Body of pancreas (tissue), 4 donors: Measurements from ENCODE around the gene CCNI2. TPM values are rescaled to one million over a fixed set of nuclear protein-coding genes. Genes with fewer than 3 reads are reported as not detected.

ENCODE experiments used
- ATAC-seq: fragments of 150-250 bp; one replicate; pipeline ENCODE4 v1.9.1; 2016
- DNase-seq, 4 donors: peaks; one replicate each; pipeline ENCODE4 v3.0.0-alpha.2; 2019
- H3K27ac ChIP-seq, 4 donors: fragments of 200-600 bp; sonication (generic); 1 replicate in 3 of 4; 2 replicates in 1 of 4; pipeline versions ENCODE4 v1.5.1 to v1.6.1; 2016 to 2019; ENCODE audit warnings: mild to moderate bottlenecking in 1 of 4, mixed read lengths in 1 of 4, moderate library complexity in 1 of 4
- H3K27me3 ChIP-seq, 2 donors: fragments of 200-600 bp; sonication (generic); one replicate each; pipeline ENCODE4 v1.6.0; 2016; ENCODE audit warnings: mild to moderate bottlenecking in 1 of 2
- H3K36me3 ChIP-seq, 2 donors: fragments of 200-600 bp; sonication (generic); replicated peaks in 1 of 2; 2 replicates each; pipeline ENCODE4 v1.5.1; 2016; ENCODE audit warnings: low read depth in 2 of 2; ENCODE audit not compliant: insufficient read depth in 1 of 2
- H3K4me1 ChIP-seq: fragments of 200-600 bp; sonication (generic); one replicate; pipeline ENCODE4 v1.6.0; 2016
- H3K4me3 ChIP-seq, 2 donors: fragments of 200-600 bp; sonication (generic); 1 replicate in 1 of 2; 2 replicates in 1 of 2; pipeline ENCODE4 v1.5.1; 2016 to 2019
- H3K9me3 ChIP-seq, 3 donors: fragments of 200-600 bp; sonication (generic); 1 replicate in 2 of 3; 2 replicates in 1 of 3; pipeline ENCODE4 v1.5.1; 2016
- POLR2A ChIP-seq, 3 donors: fragments of 450-650 bp; IDR thresholded peaks; one replicate each; pipeline ENCODE4 v1.6.1; 2016; ENCODE audit warnings: antibody characterized with exemption in 3 of 3, mild to moderate bottlenecking in 2 of 3
- WGBS, 2 donors: methylation state at CpG; one replicate each; pipeline ENCODE4 v1.1.5; 2017; 5-methylcytosine and 5-hydroxymethylcytosine counted together
- intact Hi-C: fragments of 100-400 bp; cut with DNase I; formaldehyde crosslinking; loops from one replicate; pipeline ENCODE4 v1.15.1; 2023
- total RNA-seq, 2 donors: library from RNA; depleted of rRNA; stranded (reverse); fragments of >200 nt; gene quantifications; one replicate each; pipeline ENCODE4 v1.1.0, GENCODE V29; 2016
- TF ChIP-seq, protein P1 (sequence below), 7 experiments: fragments of 450-650 bp in 4 of 7; fragments of 200-600 bp in 3 of 7; sonication (generic) in 3 of 7; IDR thresholded peaks; one replicate each; pipeline ENCODE4 v1.5.1; 2016 to 2019; ENCODE audit warnings: antibody characterized with exemption in 7 of 7

The CCNI2 gene
- total RNA-seq, 2 donors from 2014 or later: 0.99 to 1.6 TPM

DNA sequence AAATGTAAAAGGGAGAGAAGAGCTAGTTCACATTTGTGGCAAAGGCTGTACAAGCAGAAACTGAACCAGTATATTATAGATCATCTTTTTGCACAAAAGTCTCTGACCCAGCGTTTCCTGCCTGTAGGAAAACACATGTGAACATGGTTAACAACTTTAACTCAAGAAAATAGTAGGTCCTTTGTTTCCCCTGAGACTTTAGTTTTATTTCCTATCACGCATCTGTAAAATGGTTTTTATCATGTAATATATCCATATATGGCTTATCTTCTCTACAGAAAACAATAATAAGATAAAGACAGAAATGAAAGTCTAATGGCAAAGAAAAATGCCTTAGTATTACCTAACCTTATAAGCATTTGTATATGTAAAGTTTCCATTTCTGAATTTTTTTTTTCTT lies 12.5 kb upstream of the CCNI2 start:
- no peak overlapping the region for H3K27ac ChIP-seq
- peaks cover 13% of the 10 kb centered on the region for H3K4me1 ChIP-seq
- intact Hi-C loops: no loop called here
- no peaks in the 10 kb centered on the region for H3K36me3 ChIP-seq
- ATAC-seq (no peak), DNase-seq (no peak)
- H3K4me3 ChIP-seq: no peak overlapping the region
- H3K9me3 ChIP-seq: no peaks in the 10 kb centered on the region
- TF ChIP-seq, protein P1, sequence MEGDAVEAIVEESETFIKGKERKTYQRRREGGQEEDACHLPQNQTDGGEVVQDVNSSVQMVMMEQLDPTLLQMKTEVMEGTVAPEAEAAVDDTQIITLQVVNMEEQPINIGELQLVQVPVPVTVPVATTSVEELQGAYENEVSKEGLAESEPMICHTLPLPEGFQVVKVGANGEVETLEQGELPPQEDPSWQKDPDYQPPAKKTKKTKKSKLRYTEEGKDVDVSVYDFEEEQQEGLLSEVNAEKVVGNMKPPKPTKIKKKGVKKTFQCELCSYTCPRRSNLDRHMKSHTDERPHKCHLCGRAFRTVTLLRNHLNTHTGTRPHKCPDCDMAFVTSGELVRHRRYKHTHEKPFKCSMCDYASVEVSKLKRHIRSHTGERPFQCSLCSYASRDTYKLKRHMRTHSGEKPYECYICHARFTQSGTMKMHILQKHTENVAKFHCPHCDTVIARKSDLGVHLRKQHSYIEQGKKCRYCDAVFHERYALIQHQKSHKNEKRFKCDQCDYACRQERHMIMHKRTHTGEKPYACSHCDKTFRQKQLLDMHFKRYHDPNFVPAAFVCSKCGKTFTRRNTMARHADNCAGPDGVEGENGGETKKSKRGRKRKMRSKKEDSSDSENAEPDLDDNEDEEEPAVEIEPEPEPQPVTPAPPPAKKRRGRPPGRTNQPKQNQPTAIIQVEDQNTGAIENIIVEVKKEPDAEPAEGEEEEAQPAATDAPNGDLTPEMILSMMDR (IDR thresholded peaks at IDR 0.05): no peak
- no peak for TF ChIP-seq POLR2A (IDR thresholded peaks at IDR 0.05)
- WGBS, 2 donors: 66 to 67% methylated on average over 2 of the region's 2 CpGs
- H3K27me3 ChIP-seq: no peaks in the 10 kb centered on the region

DNA sequence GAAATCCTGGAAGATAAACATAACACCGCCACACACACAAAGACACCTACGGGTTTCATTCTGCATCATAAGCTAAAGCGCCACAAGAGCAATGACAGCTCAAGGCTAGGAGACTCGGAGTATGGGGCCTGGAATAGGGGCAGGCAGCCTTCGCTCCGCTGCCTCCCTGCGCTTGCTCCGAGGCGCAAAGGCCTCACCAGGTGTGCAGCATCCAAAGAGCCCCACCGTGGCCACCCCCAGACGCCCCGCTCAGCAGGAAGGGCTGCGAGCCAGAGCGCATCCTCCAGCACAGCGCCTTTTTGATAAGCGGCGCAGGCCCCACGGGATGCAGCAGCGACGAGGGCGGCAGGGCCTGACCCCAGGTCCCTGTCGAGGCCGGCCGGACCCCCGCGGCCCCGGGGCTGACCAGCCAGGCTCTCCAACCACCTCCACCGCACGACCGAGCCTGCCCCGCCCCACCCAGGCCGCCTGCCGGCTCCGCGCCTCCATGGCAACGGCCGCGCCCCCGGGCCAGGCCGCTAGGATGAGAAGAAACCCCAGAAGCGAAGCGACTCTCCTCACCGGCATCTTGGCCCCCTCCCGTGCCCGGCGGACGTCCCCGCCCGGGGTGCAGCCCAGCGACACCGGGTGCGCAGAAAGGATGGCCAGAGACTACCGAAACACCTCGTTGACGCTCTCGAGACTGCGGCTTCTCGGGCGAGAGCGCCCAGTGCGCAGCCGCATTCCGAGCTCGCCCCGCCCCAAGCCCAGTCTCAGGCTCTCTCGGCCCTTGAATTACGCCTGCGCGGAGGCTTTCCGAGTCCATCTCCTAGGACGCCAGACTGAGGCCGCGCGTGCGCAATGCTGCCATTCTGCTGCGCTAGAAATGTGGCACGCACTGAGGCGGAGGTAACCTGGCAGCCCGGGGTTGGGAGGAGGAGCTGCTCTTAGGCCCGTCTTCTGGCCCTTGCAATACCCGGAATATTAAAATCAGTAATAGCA lies 10.1 kb upstream of the CCNI2 start, which contains the start of gene KIF3A:
Gene KIF3A (minus strand): TSS at position 694 of the 981 bp plus-strand sequence. CDS start 127 bp downstream, at position 567.
- Histone ChIP-seq H3K4me3 (peak within 1 kb of the TSS; percentile 78 to 99), H3K9me3 (no peaks in the 10 kb centered on the region), H3K27me3 (no peaks in the 10 kb centered on the region), H3K36me3 (no peaks in the 10 kb centered on the region), H3K27ac (peak within 1 kb of the TSS; percentile 4 to 75 (median 54)), H3K4me1 (peaks cover 13% of the 10 kb centered on the region)
- peak; percentile 98 to 100 (median 98) for DNase-seq
- TF ChIP-seq, protein P1 (IDR thresholded peaks at IDR 0.05): peak in 4 of 7 experiments; percentile 38 to 49 (median 43)
- peak in 2 of 3 donors; percentile 58 to 59 for TF ChIP-seq POLR2A (IDR thresholded peaks at IDR 0.05)
- 1% methylated on average over 13 to 81 of the region's 81 CpGs for WGBS, 2 donors
- ATAC-seq: peak; percentile 99
- intact Hi-C loops: no loop called here

DNA sequence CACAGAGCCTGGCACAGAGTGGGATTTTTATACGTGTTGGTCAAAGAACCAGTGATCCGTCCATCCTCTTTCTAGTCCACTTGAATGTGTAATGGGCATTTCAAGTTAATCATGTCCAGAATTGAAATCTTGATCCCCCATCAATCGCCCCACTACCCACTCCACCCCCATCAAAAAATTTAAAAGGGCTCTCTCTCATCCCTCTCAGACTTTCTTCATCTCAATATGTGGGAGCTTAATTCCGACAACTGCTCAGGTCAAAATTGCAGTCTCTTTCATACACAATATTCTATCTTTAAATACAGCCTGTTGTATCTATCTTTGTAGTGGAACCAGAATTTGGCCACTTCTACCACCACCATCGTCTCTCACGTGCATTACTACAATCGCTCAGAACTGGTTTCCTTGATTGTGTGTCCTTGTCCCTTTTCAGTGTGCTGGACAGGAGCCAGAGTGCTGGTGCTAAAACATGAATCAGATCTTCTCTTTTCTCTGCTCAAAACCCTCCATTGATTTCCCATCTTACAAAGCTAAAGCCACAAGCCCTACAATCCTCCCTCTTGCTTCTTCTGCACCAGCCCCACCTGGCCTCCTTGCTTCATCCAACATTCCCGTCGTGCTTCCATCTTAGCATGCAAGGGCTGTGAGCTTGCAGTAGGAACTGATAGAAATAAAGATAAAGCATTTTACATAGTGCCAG lies 9.1 kb upstream of the CCNI2 start:
- no peaks in the 10 kb centered on the region for H3K27me3 ChIP-seq
- ATAC-seq (no peak), DNase-seq (peak in 2 of 4 donors; percentile 13 to 19)
- intact Hi-C loops: no loop called here
- H3K27ac ChIP-seq: peak overlapping the region in 2 of 4 donors; percentile 54 to 75
- WGBS, 2 donors: 47 to 55% methylated on average over 9 of the region's 9 CpGs
- TF ChIP-seq, protein P1 (IDR thresholded peaks at IDR 0.05): no peak
- TF ChIP-seq POLR2A (IDR thresholded peaks at IDR 0.05): no peak
- H3K36me3 ChIP-seq: no peaks in the 10 kb centered on the region
- H3K9me3 ChIP-seq: no peaks in the 10 kb centered on the region
- H3K4me1 ChIP-seq: peaks cover 13% of the 10 kb centered on the region
- no peak overlapping the region for H3K4me3 ChIP-seq

DNA sequence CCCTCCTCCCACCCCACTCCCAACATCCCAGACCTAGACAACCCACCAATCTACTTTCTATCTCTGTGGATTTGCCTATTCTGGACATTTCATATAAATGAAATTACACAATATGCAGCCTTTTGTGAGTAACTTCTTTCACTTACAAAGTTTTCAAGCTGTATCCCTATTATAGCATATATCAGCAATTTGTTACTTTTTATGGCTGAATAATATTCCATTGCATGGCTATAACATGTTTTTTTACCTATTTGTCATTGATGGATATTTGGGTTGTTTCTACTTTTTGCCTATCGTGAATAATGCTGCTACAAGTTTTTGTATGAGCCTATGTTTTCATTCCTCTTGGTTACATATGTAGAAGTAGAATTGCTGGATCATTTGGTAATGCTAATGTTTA lies 8.0 kb upstream of the CCNI2 start:
- no peak overlapping the region for H3K27ac ChIP-seq
- DNase-seq: no peak
- no peak overlapping the region for H3K4me3 ChIP-seq
- H3K9me3 ChIP-seq: no peaks in the 10 kb centered on the region
- no peaks in the 10 kb centered on the region for H3K27me3 ChIP-seq
- no peaks in the 10 kb centered on the region for H3K36me3 ChIP-seq
- intact Hi-C loops: no loop called here
- H3K4me1 ChIP-seq: peaks cover 13% of the 10 kb centered on the region
- 50 to 71% methylated on average over 1 of the region's 1 CpG for WGBS, 2 donors
- ATAC-seq: no peak
- TF ChIP-seq, protein P1 (IDR thresholded peaks at IDR 0.05): no peak
- no peak for TF ChIP-seq POLR2A (IDR thresholded peaks at IDR 0.05)
